Subcutaneous adipose tissue (tissue), 4 donors: ENCODE measurements around the gene DNLZ. TPM values are rescaled to one million over a fixed set of nuclear protein-coding genes. Genes with fewer than 3 reads are reported as not detected.

Source experiments
- total RNA-seq, 4 donors: library from RNA; depleted of rRNA; stranded (reverse); fragments of >200 nt; gene quantifications; one replicate each; pipeline ENCODE4 v1.1.0, GENCODE V29; 2016
- TF ChIP-seq, protein P1 (sequence below): fragments of 450-650 bp; IDR thresholded peaks from one replicate; pipeline ENCODE4 v1.5.1; 2016; ENCODE audit warnings: low read depth, mild to moderate bottlenecking, control low read depth, antibody characterized with exemption, moderate library complexity

Gene DNLZ
- total RNA-seq, 4 donors from 2014 or later: 10.7 to 36.1 (median 20.1) TPM

GRCh38 chr9:136318111-136318775 is 45.3 kb downstream of the DNLZ start:
- TF ChIP-seq, protein P1, sequence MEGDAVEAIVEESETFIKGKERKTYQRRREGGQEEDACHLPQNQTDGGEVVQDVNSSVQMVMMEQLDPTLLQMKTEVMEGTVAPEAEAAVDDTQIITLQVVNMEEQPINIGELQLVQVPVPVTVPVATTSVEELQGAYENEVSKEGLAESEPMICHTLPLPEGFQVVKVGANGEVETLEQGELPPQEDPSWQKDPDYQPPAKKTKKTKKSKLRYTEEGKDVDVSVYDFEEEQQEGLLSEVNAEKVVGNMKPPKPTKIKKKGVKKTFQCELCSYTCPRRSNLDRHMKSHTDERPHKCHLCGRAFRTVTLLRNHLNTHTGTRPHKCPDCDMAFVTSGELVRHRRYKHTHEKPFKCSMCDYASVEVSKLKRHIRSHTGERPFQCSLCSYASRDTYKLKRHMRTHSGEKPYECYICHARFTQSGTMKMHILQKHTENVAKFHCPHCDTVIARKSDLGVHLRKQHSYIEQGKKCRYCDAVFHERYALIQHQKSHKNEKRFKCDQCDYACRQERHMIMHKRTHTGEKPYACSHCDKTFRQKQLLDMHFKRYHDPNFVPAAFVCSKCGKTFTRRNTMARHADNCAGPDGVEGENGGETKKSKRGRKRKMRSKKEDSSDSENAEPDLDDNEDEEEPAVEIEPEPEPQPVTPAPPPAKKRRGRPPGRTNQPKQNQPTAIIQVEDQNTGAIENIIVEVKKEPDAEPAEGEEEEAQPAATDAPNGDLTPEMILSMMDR: no peak

GRCh38 chr9:136317695-136318094 is 45.8 kb downstream of the DNLZ start:
- TF ChIP-seq, protein P1: no peak

DNA sequence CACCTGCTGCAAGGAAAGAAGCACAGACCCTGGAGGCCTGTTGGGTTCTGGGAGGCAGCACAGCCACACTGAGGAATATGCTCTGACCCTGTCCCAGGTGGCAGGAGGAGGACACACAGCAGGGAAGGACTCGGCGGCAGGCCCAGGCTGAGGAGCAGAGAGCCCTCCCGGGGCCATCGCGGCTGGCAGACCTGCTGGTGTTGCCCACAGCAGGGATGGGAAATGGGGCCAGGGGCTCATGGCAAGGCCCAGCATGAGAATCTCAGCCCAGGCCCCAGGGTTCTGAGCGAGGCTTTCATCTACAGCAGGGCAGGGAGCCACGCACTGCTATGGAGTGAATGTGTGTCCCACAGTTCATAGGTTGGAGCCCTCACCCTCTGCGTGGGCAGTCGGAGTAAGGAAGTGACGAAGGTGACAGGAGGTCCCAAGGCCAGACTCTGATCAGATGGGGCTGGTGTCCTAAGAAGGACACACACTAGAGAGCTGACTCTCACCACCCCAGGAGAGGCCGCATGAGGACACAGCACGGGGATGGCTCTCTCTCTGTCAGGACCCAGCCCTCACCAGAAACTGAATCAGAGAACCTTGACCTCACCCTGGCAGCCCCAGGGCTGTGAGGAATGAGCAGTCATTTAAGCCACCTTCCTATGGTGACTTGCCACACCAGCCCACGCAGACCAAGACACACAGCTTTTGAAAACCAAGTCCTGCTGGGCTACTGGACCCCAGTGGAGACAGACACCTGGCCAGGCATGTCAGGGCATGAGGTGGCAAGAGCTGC is 46.5 kb downstream of the DNLZ start:
- TF ChIP-seq, protein P1: no peak

- TF ChIP-seq, protein P1: no peak
Measured at GRCh38 chr9:136316271-136316751, 47.2 kb downstream of the DNLZ start.

- TF ChIP-seq, protein P1: no peak
Measured at GRCh38 chr9:136314944-136315343, 48.6 kb downstream of the DNLZ start.

DNA sequence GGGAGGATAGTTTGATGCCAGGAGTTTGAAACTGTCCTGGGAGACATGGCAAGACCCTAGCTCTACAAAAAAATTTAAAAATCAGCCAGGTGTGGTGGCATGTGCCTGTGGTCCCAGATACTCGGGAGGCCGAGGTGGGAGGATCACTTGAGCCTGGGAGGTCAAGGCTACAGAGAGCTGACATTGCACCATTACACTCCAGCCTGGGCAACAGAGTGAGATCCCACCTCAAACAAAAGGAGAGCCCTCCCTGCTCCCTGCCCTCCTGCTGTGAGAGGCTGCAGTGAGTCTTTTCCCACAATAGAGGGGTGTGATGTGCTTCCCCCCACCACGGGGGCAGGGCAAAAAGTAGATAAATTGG is 49.5 kb downstream of the DNLZ start:
- TF ChIP-seq, protein P1: no peak
